ENCODE results near the gene TRMT11. TPM values are rescaled to one million over a fixed set of nuclear protein-coding genes. Genes with fewer than 3 reads are reported as not detected.
"Not testable (repeated sequence)": the region's sequence is repeated elsewhere in the genome, so short reads cannot be mapped to it uniquely, and the experiment has no call there.

TRMT11 gene
- total RNA-seq, 1 donor from 2014 or later, result 27.7 TPM

DNA sequence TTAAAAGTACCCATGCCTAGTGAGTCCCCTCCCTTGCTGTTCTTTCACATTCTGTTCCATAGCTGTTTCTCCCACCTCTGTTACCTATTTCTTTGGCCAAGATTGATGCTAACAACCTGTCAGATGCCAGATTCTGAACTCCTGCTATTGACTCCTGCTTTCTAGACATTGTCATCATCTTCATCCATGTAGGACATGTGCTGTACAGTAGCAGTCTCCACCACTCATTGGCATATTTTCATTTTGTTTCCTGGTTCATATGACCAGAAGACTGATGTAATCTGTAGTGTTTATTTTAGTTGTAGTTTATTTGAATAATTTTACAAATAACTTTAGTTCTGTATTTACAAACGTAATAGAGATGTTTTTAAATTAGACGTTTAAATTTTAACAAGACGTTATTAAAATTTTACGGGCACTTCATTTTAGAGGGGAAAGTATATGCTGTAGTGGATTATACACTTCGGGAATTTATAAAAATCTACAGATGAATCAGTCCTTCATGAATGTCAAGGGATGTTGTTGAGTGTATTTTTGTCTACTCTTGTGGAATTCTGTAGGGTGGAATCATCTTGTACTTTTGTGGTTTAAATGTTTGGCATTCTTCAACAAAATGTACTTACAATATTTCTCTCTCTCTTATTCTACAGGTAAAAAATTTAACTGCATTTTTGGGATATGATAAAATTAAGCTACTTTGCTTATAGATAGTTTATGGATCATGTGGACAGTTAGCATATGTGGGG, 34.1 kb downstream of the TRMT11 start:
- no peak for DNase-seq
- TF ChIP-seq, protein P1, sequence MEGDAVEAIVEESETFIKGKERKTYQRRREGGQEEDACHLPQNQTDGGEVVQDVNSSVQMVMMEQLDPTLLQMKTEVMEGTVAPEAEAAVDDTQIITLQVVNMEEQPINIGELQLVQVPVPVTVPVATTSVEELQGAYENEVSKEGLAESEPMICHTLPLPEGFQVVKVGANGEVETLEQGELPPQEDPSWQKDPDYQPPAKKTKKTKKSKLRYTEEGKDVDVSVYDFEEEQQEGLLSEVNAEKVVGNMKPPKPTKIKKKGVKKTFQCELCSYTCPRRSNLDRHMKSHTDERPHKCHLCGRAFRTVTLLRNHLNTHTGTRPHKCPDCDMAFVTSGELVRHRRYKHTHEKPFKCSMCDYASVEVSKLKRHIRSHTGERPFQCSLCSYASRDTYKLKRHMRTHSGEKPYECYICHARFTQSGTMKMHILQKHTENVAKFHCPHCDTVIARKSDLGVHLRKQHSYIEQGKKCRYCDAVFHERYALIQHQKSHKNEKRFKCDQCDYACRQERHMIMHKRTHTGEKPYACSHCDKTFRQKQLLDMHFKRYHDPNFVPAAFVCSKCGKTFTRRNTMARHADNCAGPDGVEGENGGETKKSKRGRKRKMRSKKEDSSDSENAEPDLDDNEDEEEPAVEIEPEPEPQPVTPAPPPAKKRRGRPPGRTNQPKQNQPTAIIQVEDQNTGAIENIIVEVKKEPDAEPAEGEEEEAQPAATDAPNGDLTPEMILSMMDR (IDR thresholded peaks at IDR 0.05; ENCODE audit: partially characterized antibody, unreplicated experiment), result no peak
- Mint-ChIP-seq H3K4me1 (ENCODE audit: low read depth, unreplicated experiment) (no peaks in the 10 kb centered on the region), H3K27ac (ENCODE audit: unreplicated experiment) (no peak overlapping the region), H3K27me3 (ENCODE audit: unreplicated experiment) (no peaks in the 10 kb centered on the region), H3K36me3 (ENCODE audit: unreplicated experiment) (no peaks in the 10 kb centered on the region), H3K4me3 (ENCODE audit: unreplicated experiment) (no peak overlapping the region), H3K9me3 (ENCODE audit: unreplicated experiment) (no peaks in the 10 kb centered on the region)

DNA sequence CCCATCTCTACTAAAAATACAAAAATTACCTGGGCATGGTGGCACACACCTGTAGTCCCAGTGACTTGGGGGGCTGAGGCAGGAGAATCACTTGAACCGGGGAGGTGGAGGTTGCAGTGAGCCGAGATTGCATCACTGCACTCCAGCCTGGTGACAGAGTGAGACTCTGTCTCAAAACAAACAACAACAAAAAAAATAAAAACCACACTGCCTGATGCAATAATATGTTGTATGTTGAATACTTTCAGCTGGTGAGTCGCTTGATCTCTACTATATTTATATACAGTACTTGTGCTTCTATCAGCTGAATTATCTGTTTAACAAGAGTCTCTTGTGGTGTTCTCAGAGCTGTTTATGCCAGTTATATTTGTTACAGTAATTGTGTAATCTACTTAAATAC, 37.1 kb downstream of the TRMT11 start:
- H3K4me1 Mint-ChIP-seq (ENCODE audit: low read depth, unreplicated experiment); H3K27ac Mint-ChIP-seq (ENCODE audit: unreplicated experiment); H3K9me3 Mint-ChIP-seq (ENCODE audit: unreplicated experiment); DNase-seq; H3K36me3 Mint-ChIP-seq (ENCODE audit: unreplicated experiment); H3K27me3 Mint-ChIP-seq (ENCODE audit: unreplicated experiment); H3K4me3 Mint-ChIP-seq (ENCODE audit: unreplicated experiment): not testable (repeated sequence)

DNA sequence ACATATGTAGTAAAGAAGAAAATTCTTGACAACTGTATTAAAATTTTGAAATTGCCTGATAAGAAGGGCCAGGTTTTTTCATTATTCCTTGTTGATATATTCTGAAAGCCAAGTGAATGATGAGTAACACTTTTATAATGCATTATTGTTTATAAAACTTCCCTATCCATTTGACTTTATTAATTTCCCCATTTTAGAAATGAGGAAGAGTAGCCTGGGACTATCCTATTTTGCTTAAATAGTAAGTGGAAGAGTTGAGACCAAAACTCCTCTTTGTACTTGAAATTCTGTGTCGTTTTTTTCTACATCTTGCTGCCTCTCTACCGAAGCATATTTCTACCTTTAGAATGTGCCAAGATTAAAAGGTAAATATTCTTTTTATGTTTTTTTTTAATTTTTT, 39.7 kb downstream of the TRMT11 start:
- TF ChIP-seq, protein P1 (IDR thresholded peaks at IDR 0.05; ENCODE audit: partially characterized antibody, unreplicated experiment), result no peak
- no peak overlapping the region for H3K4me3 Mint-ChIP-seq (ENCODE audit: unreplicated experiment)
- no peak for DNase-seq
- no peaks in the 10 kb centered on the region for H3K27me3 Mint-ChIP-seq (ENCODE audit: unreplicated experiment)
- H3K27ac Mint-ChIP-seq (ENCODE audit: unreplicated experiment), result no peak overlapping the region
- no peaks in the 10 kb centered on the region for H3K4me1 Mint-ChIP-seq (ENCODE audit: low read depth, unreplicated experiment)
- H3K9me3 Mint-ChIP-seq (ENCODE audit: unreplicated experiment), result no peaks in the 10 kb centered on the region
- no peaks in the 10 kb centered on the region for H3K36me3 Mint-ChIP-seq (ENCODE audit: unreplicated experiment)

DNA sequence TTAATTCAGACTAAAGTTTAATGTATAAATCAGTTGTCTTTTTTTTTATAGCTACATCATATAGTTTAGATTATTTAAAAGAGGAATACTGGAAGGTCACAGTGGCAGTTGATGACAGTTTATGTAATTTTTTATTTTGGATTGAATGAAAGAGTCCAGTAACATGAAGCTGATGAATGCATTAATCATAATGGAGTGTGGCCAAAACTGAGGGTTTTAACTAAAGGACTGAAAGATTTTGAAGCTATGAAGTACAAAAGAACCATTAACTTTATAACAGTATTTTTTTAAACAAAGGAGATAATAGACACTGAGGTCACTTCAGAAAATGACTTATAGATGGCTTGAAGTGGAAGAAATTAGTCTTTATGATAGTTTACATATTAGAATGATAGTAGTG, 41.3 kb downstream of the TRMT11 start:
- Mint-ChIP-seq H3K4me1 (ENCODE audit: low read depth, unreplicated experiment) (no peaks in the 10 kb centered on the region), H3K36me3 (ENCODE audit: unreplicated experiment) (no peaks in the 10 kb centered on the region), H3K9me3 (ENCODE audit: unreplicated experiment) (no peaks in the 10 kb centered on the region), H3K4me3 (ENCODE audit: unreplicated experiment) (no peak overlapping the region), H3K27ac (ENCODE audit: unreplicated experiment) (no peak overlapping the region), H3K27me3 (ENCODE audit: unreplicated experiment) (no peaks in the 10 kb centered on the region)
- no peak for DNase-seq
- TF ChIP-seq, protein P1 (IDR thresholded peaks at IDR 0.05; ENCODE audit: partially characterized antibody, unreplicated experiment), result no peak

DNA sequence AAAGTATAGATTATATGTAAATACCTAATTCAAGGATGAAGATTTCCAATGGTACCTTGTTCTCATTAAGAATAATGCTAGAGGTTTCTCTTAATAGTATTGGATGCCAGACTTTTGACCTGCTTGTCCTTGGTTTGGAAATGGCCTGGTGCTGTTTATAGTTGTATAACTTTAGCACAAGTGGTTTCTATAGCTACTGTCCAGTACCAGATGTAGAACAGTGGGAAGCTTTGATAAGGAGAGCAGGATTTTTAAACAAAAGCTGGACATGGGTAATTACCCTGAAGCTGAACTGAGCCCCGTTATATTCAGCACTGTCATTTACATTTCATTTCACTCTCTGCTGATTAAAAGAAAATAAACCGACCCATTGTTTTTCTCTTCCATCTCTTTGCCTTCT, 43.7 kb downstream of the TRMT11 start:
- Mint-ChIP-seq H3K4me1 (ENCODE audit: low read depth, unreplicated experiment) (no peaks in the 10 kb centered on the region), H3K36me3 (ENCODE audit: unreplicated experiment) (no peaks in the 10 kb centered on the region), H3K9me3 (ENCODE audit: unreplicated experiment) (no peaks in the 10 kb centered on the region), H3K27ac (ENCODE audit: unreplicated experiment) (no peak overlapping the region), H3K27me3 (ENCODE audit: unreplicated experiment) (no peaks in the 10 kb centered on the region), H3K4me3 (ENCODE audit: unreplicated experiment) (no peak overlapping the region)
- no peak for DNase-seq
- TF ChIP-seq, protein P1 (IDR thresholded peaks at IDR 0.05; ENCODE audit: partially characterized antibody, unreplicated experiment), result no peak

Data from glutamatergic neuron (in vitro differentiated cells).